Loucy (cell line): ENCODE measurements around the gene CDH8.

Source experiments
- H2AFZ ChIP-seq: fragments of 200-600 bp; sonication (generic); 2 replicates; pipeline ENCODE4 v1.6.0; 2016; ENCODE audit warnings: antibody characterized with exemption, mild to moderate bottlenecking, low read length, moderate library complexity
- H3F3A ChIP-seq: fragments of 200-600 bp; 2 replicates; pipeline ENCODE4 v1.6.0; 2016; ENCODE audit warnings: antibody characterized with exemption, low read depth, mild to moderate bottlenecking
- H3K27me3 ChIP-seq: fragments of 200-600 bp; sonication (generic); 2 replicates; pipeline ENCODE4 v1.6.1; 2014; ENCODE audit warnings: low read length, mild to moderate bottlenecking; ENCODE audit not compliant: insufficient read depth, poor library complexity, severe bottlenecking
- H3K36me3 ChIP-seq: fragments of 200-600 bp; sonication (generic); 2 replicates; pipeline ENCODE4 v1.6.1; 2016; ENCODE audit warnings: low read length; ENCODE audit not compliant: insufficient read depth
- H3K4me1 ChIP-seq: fragments of 200-600 bp; sonication (generic); 2 replicates; pipeline ENCODE4 v1.5.1; 2014; ENCODE audit warnings: low read length, mild to moderate bottlenecking; ENCODE audit not compliant: insufficient read depth, poor library complexity, severe bottlenecking
- H3K4me2 ChIP-seq: fragments of 200-600 bp; sonication (generic); 2 replicates; pipeline ENCODE4 v1.6.0; 2014; ENCODE audit warnings: antibody characterized with exemption, low read length, low read depth, mild to moderate bottlenecking; ENCODE audit not compliant: poor library complexity, severe bottlenecking
- H3K4me3 ChIP-seq: fragments of 200-600 bp; sonication (generic); 2 replicates; pipeline ENCODE4 v1.5.1; 2014; ENCODE audit warnings: low read length, mild to moderate bottlenecking, mixed read lengths; ENCODE audit not compliant: poor library complexity, severe bottlenecking
- H3K79me2 ChIP-seq: fragments of 200-600 bp; sonication (generic); 2 replicates; pipeline ENCODE4 v1.6.1; 2014; ENCODE audit warnings: low read length; ENCODE audit not compliant: insufficient read depth
- H3K9ac ChIP-seq: fragments of 200-600 bp; sonication (generic); 2 replicates; pipeline ENCODE4 v1.6.0; 2014; ENCODE audit warnings: mild to moderate bottlenecking, low read depth, low read length, moderate library complexity; ENCODE audit not compliant: poor library complexity, severe bottlenecking
- H3K9me2 ChIP-seq: fragments of 200-600 bp; sonication (generic); replicated peaks from 2 replicates; pipeline ENCODE4 v1.6.1; 2016; ENCODE audit warnings: low read depth, low read length, mixed read lengths
- H3K9me3 ChIP-seq: fragments of 200-600 bp; sonication (generic); 2 replicates; pipeline ENCODE4 v1.6.1; 2014; ENCODE audit warnings: mild to moderate bottlenecking, antibody characterized with exemption, low read length, low read depth; ENCODE audit not compliant: insufficient read depth
- H4K20me1 ChIP-seq: fragments of 200-600 bp; sonication (generic); 2 replicates; pipeline ENCODE4 v1.6.0; 2014; ENCODE audit warnings: antibody characterized with exemption, low read length, mild to moderate bottlenecking; ENCODE audit not compliant: insufficient read depth, poor library complexity, severe bottlenecking
- CTCF ChIP-seq: fragments of 200-600 bp; sonication (generic); conservative IDR thresholded peaks from 2 replicates; pipeline ENCODE4 v1.5.1; 2014; ENCODE audit warnings: mild to moderate bottlenecking, antibody characterized with exemption, low read length
- EZH2phosphoT487 ChIP-seq: fragments of 200-600 bp; IDR thresholded peaks from 2 replicates; pipeline ENCODE4 v1.6.1; 2018; ENCODE audit warnings: antibody characterized with exemption, mild to moderate bottlenecking, moderate library complexity, borderline replicate concordance

The CDH8 gene

GRCh38 chr16:61611847-61612491 lies 424.3 kb downstream of the CDH8 start:
- H3K4me1 ChIP-seq = no peaks in the 10 kb centered on the region
- no peak overlapping the region for H3K9ac ChIP-seq
- H3F3A ChIP-seq = no peaks in the 10 kb centered on the region
- H3K27me3 ChIP-seq = no peaks in the 10 kb centered on the region
- H4K20me1 ChIP-seq = no peaks in the 10 kb centered on the region
- TF ChIP-seq EZH2phosphoT487 (no peak), CTCF (no peak)
- no peaks in the 10 kb centered on the region for H3K36me3 ChIP-seq
- no peaks in the 10 kb centered on the region for H3K9me2 ChIP-seq
- H2AFZ ChIP-seq = no peak overlapping the region
- H3K79me2 ChIP-seq = no peaks in the 10 kb centered on the region
- H3K4me2 ChIP-seq = no peak overlapping the region
- no peak overlapping the region for H3K4me3 ChIP-seq
- no peaks in the 10 kb centered on the region for H3K9me3 ChIP-seq

- Histone ChIP-seq H3K79me2 (no peaks in the 10 kb centered on the region), H3K9me2 (no peaks in the 10 kb centered on the region), H3K4me3 (no peak overlapping the region), H3K4me2 (no peak overlapping the region), H3K27me3 (no peaks in the 10 kb centered on the region), H3K9me3 (no peaks in the 10 kb centered on the region), H3K9ac (no peak overlapping the region), H4K20me1 (no peaks in the 10 kb centered on the region), H2AFZ (no peak overlapping the region), H3F3A (no peaks in the 10 kb centered on the region), H3K36me3 (no peaks in the 10 kb centered on the region), H3K4me1 (no peaks in the 10 kb centered on the region)
- TF ChIP-seq CTCF (no peak), EZH2phosphoT487 (no peak)
Observed at GRCh38 chr16:61606581-61606980, 429.7 kb downstream of the CDH8 start.
